Ureter (tissue), 1 donor: ENCODE data around the gene FMNL3. TPM values are rescaled to one million over a fixed set of nuclear protein-coding genes. Genes with fewer than 3 reads are reported as not detected.

Source experiments
- DNase-seq: peaks from one replicate; pipeline ENCODE4 v3.0.0-alpha.2; 2020; ENCODE audit warnings: low spot score
- total RNA-seq: library from RNA; stranded (reverse); gene quantifications from one replicate; pipeline ENCODE4 v1.2.4, GENCODE V29; 2023
- donor health status: DM: yes; HTN: yes; CAD: no.

The FMNL3 gene
- total RNA-seq, 1 donor from 2014 or later = 12.6 TPM

DNA sequence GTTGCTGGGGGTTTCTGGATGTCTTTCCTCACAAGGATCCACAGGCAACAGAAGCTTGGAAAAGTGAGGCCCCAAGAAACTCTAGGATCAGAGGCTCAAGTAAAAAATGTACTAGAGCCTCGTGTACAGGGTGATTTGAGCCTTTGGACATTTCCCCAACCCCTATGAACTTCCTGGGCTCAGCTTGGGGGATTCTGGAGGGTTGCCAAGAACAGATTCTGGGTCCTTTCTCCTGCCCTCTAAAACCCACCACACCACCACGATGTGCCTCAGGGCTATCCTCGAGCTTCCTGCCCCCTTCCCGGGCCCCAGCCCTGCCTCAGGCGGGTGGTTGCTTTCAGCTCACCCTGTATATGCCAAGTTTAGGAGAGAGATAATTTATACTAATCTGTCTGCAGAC lies 102.3 kb downstream of the FMNL3 start:
- DNase-seq = no peak

DNA sequence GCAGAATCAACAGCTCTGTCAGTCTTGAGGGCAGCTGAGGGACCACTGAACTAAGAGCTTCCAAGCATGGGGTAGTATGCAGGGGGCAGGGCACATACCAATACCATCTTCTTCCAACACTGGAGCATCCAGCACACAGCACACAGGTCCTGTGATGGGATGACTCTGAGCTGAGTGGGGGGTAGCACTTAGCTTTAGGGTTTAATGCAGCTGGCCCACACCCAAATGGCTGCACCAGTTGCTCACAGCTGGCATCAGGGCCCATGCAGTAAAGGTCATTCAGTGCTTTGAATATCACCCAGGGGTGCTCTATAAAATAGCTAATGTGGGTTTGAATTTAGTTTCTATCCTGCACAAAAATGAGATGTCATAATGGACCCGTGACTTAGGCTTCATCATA lies 103.5 kb downstream of the FMNL3 start:
- no peak for DNase-seq

DNA sequence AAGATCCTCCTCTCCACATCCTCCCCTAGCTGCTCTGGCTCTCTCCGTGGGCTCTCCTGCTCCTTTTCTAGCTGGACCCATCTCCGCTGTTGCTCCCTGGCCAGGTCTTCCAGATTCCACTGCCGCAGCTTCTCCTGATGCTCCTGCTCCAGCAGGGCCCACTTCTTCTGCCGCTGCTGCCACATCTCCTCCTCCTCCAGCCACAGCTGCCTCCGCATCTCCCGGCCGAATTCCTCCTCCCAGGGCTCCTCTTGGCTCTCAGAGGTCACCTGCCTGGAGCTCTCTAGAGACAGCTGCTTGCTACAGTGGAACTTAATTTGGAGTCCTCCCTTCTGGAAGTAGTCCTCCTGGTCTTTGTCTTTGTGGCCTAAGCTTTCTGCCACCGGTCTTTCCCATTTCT lies 107.2 kb downstream of the FMNL3 start:
- DNase-seq = no peak

DNA sequence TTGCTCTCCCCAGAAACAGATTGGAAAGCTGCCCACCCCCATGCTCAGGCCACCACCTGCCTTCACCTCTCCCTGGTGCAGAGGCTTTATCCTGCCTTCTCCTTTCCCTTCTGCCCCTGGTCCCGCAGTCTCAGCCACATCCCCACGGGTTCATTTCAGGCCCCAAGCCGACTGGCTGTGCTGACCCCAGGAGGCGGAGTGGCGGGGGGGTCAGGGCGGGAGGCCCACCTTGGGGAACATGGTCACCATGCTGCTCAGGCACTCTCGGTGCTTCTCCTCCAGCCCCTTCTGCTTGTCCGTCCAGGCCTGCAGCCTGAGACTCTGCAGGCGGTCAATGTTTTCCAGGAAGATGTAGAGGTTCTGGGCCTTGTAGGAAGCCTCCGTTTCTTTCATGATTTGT lies 108.7 kb downstream of the FMNL3 start:
- no peak for DNase-seq

DNA sequence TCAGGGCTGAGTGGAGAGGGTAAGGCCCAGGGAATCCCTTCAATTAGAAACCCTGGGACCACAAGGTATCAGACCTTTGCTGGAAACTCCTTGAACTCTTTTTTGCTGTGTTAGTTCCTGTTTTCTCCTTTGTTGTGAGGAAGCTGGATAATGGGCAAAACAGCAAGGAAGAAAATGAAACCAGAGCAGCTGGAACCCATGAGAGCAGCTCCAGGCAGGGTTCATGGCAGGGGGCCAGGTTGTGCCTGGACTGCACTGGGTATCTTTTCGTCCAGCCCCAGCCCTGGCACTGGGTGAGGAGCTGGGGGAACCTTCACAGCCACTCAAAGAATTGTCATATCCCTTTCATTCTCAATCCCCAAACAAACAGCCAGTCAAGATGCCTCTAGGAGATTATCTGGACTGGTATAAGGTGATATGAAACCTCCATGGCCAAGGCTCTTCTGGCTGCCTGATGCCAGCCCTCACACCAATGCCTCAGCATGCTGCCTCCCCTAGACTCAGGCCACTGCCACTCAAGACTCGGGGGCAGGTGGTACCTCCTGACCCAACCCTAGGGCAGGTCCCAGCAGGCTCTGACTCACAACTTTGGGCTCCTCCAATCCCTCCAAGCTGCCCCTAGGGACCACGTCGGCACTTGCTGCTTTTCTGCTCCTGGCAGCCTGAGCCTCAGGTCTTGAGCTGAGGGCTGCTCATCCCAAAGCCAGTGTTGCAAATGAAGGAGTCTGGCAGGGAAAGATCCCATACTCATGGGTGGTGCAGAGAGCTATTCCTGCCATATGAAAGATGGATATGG lies 118.3 kb downstream of the FMNL3 start:
- DNase-seq = no peak

DNA sequence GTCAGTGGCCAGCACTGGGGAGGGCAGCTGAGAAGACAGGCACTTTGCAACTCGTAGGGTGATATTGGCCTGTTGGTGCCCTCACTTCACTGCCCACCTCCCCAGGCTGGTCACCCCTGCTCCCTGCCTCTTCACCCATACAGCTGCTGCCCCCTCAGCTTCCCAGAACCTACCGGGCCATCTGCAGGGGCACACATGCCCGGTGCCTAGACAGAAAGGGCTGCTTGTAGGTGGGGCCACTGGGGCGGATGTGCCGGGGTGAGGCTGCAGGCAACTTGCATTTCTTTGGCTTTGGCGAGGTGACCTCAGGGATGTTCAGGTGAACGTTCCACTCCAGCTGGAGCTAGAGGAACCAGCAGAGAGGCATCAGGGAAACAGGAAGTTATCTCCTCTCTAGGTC lies 118.9 kb downstream of the FMNL3 start:
- no peak for DNase-seq

DNA sequence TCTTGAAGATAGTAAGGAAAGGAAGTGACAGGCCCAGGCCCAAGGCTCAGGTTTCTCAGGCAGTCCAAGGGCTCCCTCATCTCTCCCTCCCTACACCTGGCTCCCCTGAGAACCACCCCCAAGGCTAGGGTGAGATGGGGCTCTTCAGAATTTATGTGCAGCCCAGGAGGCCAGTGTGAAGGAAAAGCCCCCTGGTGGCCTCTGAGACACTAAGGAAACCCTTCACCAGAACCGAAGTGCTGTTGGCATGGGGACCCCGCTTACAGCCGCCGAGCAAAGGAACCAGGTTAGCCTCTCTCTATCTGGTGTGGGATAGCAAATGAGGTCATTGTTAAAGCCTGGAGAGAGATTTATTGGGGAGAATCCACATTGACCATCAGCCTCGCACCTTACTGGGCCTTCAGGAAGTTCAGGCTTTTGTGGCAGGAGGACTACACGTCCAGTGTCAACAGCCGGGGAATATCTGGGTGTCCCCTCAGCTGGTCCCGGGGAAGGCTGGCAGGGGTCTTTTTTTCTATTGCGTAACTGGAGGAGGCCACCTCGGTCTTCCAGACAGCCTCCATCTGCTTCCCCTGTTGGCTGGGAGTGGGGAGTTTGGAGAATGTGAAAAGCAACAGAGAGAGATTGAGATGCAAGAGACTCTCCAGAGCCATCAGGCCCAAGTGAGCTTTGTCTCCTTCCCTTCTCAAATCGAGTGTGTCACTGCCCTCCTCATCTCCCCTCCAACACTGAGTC lies 119.9 kb downstream of the FMNL3 start:
- DNase-seq = no peak

Other genes with a start within 250 kb of the FMNL3 start
- gene KCNH3, start 168.4 kb downstream of the FMNL3 start, total RNA-seq = 1.1 TPM
- 55.4 TPM for gene MCRS1, start 139.3 kb downstream of the FMNL3 start, total RNA-seq
- 1.2 TPM for gene FAM186B, start 101.8 kb downstream of the FMNL3 start, total RNA-seq
- gene PRPF40B, start 83.8 kb downstream of the FMNL3 start, total RNA-seq = 44.4 TPM
- gene TMBIM6, start 34.2 kb upstream of the FMNL3 start, total RNA-seq = 603 TPM
- 24.0 TPM for gene NCKAP5L, start 121.0 kb upstream of the FMNL3 start, total RNA-seq
- gene BCDIN3D, start 135.7 kb upstream of the FMNL3 start, total RNA-seq = 3.9 TPM
- gene FAIM2, start 196.5 kb upstream of the FMNL3 start, total RNA-seq = 6.2 TPM
- gene AQP2, start 243.3 kb upstream of the FMNL3 start, total RNA-seq = 0.70 TPM